ENCODE measurements around the gene TPM1.

TPM1 gene

GRCh38 chr15:63027646-63028045, 14.9 kb upstream of the TPM1 start:
- TF ChIP-seq ZFX (IDR thresholded peaks at IDR 0.05; ENCODE audit: borderline replicate concordance) = no peak
- no peak for TF ChIP-seq CTCF (IDR thresholded peaks at IDR 0.05)
- no peak overlapping the region for H3K27ac ChIP-seq

GRCh38 chr15:63028442-63029110, 14.0 kb upstream of the TPM1 start:
- no peak overlapping the region for H3K27ac ChIP-seq
- TF ChIP-seq CTCF (IDR thresholded peaks at IDR 0.05) (no peak), ZFX (IDR thresholded peaks at IDR 0.05; ENCODE audit: borderline replicate concordance) (no peak)

- H3K27ac ChIP-seq = no peak overlapping the region
- TF ChIP-seq CTCF (IDR thresholded peaks at IDR 0.05) = no peak
- no peak for TF ChIP-seq ZFX (IDR thresholded peaks at IDR 0.05; ENCODE audit: borderline replicate concordance)
Observed at GRCh38 chr15:63029676-63030075, 12.9 kb upstream of the TPM1 start.

- no peak overlapping the region for H3K27ac ChIP-seq
- TF ChIP-seq ZFX (IDR thresholded peaks at IDR 0.05; ENCODE audit: borderline replicate concordance) = no peak
- TF ChIP-seq CTCF (IDR thresholded peaks at IDR 0.05) = no peak
Observed at GRCh38 chr15:63030101-63030551, 12.4 kb upstream of the TPM1 start.

- H3K27ac ChIP-seq = no peak overlapping the region
- TF ChIP-seq CTCF (IDR thresholded peaks at IDR 0.05) = no peak
- TF ChIP-seq ZFX (IDR thresholded peaks at IDR 0.05; ENCODE audit: borderline replicate concordance) = no peak
Observed at GRCh38 chr15:63034578-63034977, 8.0 kb upstream of the TPM1 start.

GRCh38 chr15:63035253-63035652, 7.3 kb upstream of the TPM1 start:
- TF ChIP-seq CTCF (IDR thresholded peaks at IDR 0.05) (no peak), ZFX (IDR thresholded peaks at IDR 0.05; ENCODE audit: borderline replicate concordance) (no peak)
- no peak overlapping the region for H3K27ac ChIP-seq

GRCh38 chr15:63035977-63036376, 6.6 kb upstream of the TPM1 start:
- TF ChIP-seq ZFX (IDR thresholded peaks at IDR 0.05; ENCODE audit: borderline replicate concordance) = no peak
- no peak for TF ChIP-seq CTCF (IDR thresholded peaks at IDR 0.05)
- H3K27ac ChIP-seq = no peak overlapping the region
